IPS-11a (cell line): Measurements from ENCODE around the gene SPANXN1.
"Not testable (repeated sequence)": the region's sequence is repeated elsewhere in the genome, so short reads cannot be mapped to it uniquely, and the experiment has no call there.

Experiments
- H3K4me3 ChIP-seq: one replicate; pipeline ENCODE4 v1.5.1; 2013; ENCODE audit warnings: low read depth, low read length, control low read depth

Gene SPANXN1, protein sequence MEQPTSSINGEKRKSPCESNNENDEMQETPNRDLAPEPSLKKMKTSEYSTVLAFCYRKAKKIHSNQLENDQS

GRCh38 chrX:145247203-145247602 lies at the start of gene SPANXN1:
TSS of gene SPANXN1 (plus strand) at chrX:145247503. CDS start at chrX:145247587, 84 bp downstream.
- H3K4me3 ChIP-seq = not testable (repeated sequence)

GRCh38 chrX:145199078-145199477 lies 48.2 kb upstream of the SPANXN1 start:
- H3K4me3 ChIP-seq = no peak overlapping the region

GRCh38 chrX:145213504-145213903 lies 33.8 kb upstream of the SPANXN1 start:
- no peak overlapping the region for H3K4me3 ChIP-seq

- no peak overlapping the region for H3K4me3 ChIP-seq
These were observed 44.9 kb downstream of the SPANXN1 start for GRCh38 chrX:145292218-145292617.
